Activated T-cell treated with anti-CD3 and anti-CD28 coated beads, Interleukin-2, amount 50 U/mL, for 48 hours (primary cell): Measurements from ENCODE around the gene SNX17.
"Not testable (repeated sequence)": the region's sequence is repeated elsewhere in the genome, so short reads cannot be mapped to it uniquely, and the experiment has no call there.

Source experiments
- DNase-seq, 2 experiments: peaks; one replicate each; pipeline ENCODE4 v3.0.0-alpha.2; 2020

SNX17 gene

GRCh38 chr2:27407798-27408491 is 37.5 kb downstream of the SNX17 start:
- no peak for DNase-seq

GRCh38 chr2:27408601-27409320 is 38.3 kb downstream of the SNX17 start:
- no peak for DNase-seq

DNA sequence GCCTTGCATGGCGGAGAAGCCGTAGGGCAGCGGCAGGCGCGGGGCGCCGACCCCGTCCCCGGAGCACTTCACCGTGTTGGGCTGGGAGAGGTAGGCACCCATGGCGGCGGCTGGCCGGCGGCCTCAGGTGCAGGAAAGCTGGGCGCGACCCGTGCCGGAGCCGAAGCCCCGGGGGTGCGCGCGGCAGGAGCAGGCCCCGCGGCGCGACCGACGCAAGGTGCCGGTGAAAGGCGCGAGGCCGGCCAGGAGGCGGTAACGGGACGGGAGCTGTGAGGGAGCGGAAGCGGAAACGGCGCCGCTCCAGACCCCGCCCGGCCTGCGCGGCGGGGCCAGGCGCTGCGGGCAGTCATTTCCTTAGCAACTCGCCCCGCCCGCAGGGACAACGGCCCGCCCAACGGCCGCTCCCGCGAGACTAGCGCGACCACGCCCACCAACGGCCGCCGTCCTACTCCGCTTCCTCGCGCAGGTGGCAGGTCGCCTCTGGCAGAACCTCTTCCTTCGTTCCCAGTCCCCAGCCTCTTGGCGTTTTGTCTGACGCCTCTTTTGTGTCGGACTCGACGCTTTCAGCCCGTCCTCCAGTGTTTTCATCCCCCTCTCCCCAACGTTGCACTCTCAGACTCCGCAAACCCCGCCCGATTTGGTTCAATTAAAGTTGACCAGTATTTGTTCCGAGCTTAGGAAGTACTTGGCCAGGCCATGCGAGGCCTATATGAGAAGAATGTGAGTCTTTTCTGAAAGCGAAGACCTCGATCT is 39.1 kb downstream of the SNX17 start, which contains the start of gene PPM1G:
Gene PPM1G, minus strand, starts transcription at position 271 of the 753 bp plus-strand sequence. Its CDS starts 169 bp downstream, at position 102.
- DNase-seq = peak; percentile 98 to 99

GRCh38 chr2:27412419-27413152 is 42.2 kb downstream of the SNX17 start:
- no peak for DNase-seq

GRCh38 chr2:27416151-27416550 is 45.7 kb downstream of the SNX17 start:
- no peak for DNase-seq

DNA sequence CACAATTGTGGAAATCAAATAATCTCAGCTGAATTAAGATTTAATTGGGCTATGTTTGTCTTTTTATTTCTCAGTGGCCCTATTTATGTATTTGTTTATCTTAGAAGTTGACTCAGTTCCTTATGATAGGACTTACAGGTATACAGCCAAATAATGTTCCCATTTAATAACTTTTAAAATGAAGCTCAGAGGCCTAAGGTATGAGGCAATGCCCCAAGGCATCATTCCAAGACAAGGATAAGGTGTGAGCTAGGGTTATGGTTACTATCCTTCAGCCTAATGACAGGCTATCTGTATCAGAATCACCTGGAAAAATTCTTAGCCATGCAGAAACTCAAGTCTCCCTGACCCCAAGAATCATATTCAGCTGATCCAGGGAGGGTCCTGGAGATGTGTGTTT is 50.6 kb downstream of the SNX17 start:
- DNase-seq = no peak

GRCh38 chr2:27421660-27422250 is 51.3 kb downstream of the SNX17 start:
- no peak for DNase-seq

GRCh38 chr2:27422958-27423357 is 52.5 kb downstream of the SNX17 start:
- no peak for DNase-seq

GRCh38 chr2:27425039-27425438 is 54.6 kb downstream of the SNX17 start:
- DNase-seq = not testable (repeated sequence)
